AG09319 (cell line): Measurements from ENCODE around the gene CHST11.

Experiments used
- DNase-seq: peaks from one replicate; pipeline ENCODE4 v3.0.0-alpha.2; 2010; ENCODE audit warnings: low read depth; ENCODE audit errors: extremely low read depth
- TF ChIP-seq, protein P1 (sequence below): IDR thresholded peaks from 2 replicates; pipeline ENCODE4 v1.5.1; 2011; ENCODE audit warnings: low read depth, mild to moderate bottlenecking, inconsistent platforms, low read length, moderate library complexity

Gene CHST11

DNA sequence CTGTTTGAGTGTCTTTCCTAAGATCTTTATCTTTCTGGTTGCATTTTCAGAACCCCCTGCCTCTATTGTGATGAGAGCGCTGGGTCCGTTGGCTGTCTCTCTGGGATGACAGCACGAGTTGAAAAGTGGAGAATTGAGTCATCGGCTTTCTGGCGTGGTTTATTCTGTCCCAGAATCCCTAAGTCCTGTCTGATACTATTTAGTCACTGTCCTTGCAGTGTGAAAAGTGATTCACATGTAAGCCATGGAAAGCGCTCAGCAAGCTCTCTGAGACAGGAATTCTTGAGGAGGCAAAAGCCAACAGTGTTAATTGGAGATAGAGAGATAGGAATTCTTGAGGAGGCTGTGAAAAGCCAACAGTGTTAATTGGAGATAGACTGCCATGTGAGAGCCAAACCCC lies 121.7 kb downstream of the CHST11 start:
- TF ChIP-seq, protein P1, sequence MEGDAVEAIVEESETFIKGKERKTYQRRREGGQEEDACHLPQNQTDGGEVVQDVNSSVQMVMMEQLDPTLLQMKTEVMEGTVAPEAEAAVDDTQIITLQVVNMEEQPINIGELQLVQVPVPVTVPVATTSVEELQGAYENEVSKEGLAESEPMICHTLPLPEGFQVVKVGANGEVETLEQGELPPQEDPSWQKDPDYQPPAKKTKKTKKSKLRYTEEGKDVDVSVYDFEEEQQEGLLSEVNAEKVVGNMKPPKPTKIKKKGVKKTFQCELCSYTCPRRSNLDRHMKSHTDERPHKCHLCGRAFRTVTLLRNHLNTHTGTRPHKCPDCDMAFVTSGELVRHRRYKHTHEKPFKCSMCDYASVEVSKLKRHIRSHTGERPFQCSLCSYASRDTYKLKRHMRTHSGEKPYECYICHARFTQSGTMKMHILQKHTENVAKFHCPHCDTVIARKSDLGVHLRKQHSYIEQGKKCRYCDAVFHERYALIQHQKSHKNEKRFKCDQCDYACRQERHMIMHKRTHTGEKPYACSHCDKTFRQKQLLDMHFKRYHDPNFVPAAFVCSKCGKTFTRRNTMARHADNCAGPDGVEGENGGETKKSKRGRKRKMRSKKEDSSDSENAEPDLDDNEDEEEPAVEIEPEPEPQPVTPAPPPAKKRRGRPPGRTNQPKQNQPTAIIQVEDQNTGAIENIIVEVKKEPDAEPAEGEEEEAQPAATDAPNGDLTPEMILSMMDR = no peak
- no peak for DNase-seq

DNA sequence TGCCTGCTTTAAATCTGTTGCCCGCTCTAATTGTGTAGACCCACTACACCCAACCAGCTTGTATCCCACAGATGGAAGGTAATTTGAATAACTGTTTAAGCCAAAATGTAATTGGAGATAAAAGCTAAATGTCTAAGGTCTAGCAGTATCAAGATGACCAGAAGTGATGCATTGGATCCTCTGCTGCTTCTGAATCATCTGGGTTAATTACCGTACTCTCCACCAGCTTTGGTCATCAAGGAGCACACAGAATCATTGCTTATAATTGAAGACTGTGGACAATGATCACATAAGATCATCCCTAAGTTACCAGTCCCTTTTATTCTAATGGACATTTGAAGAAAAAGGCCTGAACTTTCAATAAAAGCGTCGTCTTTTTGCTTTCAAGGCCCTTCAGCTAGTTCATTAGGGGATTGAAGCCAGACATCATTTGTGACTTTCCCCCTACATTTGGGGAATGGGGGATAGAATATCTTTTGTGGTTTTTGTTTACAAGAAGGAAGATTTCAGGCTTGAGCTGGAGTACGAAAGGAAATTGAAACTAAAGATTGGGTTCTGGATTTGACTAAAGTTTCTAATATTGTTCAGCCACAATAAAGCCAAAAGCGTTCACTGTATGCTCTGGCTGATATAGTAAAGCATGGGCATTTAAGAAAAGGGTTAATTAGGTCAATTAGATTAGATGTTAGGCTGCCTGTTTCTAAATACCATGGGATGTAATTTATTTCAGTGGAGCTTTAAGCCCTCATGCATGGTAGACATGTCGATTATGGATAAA lies 123.2 kb downstream of the CHST11 start:
- TF ChIP-seq, protein P1 = no peak
- DNase-seq = no peak

DNA sequence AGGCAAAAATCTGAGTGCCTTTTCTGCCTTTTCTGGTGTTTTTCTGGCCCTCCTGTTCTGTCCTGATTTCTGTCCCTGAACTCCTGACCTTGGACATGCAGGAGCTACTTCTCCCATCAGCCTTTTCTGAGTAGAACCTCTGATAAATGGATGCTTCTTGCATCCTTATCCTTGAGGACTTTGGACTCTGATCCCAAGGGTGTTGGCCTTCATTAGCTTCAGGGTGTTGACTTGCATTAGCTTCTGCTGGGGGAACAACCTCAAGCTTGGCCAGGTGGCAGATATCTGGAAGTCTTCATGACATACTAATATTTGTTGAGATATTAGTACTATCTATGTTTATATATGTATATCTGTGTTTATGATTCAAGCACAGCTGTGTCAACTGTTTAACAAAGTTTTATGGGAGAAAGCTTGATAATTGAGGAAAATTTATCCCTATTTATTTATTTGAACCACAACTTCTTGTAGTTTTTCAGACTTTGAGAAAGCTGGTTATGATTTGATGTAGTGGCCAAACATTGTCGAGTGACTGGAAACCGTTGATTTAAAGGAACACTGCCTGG lies 124.3 kb downstream of the CHST11 start:
- TF ChIP-seq, protein P1 = no peak
- DNase-seq = no peak

DNA sequence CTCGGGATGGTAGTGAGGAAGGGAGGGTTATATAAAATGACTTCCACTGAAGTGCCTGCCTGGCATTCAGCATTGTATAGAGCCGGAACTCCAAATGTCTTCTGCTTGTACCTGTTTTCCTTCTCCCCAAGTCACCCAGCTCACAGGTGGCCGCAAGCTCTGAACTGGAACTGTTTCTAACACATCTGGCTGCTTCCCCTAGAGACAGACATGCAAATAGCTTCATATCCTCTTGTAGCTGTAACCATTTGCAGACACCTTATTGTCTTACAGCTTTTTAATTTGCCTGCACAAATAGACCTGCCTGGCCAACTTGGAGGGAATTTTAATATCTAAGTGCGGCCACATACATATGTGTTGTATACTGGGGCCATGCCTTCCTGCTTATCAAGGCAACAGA lies 126.0 kb downstream of the CHST11 start:
- TF ChIP-seq, protein P1 = no peak
- no peak for DNase-seq

DNA sequence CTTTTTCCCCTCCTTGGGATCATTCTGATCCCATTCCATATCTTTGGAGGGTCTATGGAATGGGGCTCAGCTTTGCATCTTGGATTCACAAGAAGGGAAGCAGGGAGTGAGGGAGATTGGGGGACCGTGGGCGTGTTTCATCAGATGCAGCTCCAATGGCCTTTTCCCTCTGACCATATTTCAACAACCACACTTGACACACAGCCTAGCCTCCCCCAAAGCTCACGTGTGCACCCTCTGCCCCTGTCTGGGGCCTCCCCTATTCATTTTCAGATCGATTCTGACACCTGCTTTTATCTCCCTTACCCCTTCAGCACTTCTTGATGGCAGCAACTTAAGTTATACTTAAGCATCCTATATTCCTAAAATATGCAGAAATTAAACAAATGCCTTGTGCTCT lies 126.6 kb downstream of the CHST11 start:
- DNase-seq = no peak
- TF ChIP-seq, protein P1 = no peak

DNA sequence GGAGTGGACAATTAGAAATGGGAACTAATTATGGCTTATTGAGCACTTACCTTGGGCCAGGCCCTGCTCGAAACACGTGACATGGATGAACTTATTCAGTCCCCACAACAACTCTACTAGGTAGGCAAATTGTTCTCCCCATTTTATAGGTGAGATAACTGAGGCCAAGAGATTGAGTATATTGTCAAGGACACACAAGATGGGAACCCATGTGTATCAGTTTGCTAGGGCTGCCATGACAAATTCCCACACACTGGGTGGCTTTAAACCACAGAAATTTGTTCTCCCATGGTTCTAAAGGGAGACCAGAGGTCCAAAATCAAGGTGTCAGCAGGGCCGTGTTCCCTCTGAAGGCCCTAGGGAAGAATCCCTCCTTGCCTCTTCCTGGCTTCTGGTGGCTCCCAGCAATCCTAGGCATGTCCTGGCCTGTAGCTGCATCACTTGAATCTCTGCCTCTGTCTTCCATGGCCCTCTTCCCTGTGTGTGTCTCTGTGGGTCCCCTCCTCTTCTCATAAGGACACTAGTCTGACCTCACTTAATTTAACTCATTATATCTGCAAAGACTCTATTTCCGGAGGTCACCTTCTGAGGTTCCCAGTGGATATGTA lies 128.8 kb downstream of the CHST11 start:
- no peak for DNase-seq
- TF ChIP-seq, protein P1 = no peak

DNA sequence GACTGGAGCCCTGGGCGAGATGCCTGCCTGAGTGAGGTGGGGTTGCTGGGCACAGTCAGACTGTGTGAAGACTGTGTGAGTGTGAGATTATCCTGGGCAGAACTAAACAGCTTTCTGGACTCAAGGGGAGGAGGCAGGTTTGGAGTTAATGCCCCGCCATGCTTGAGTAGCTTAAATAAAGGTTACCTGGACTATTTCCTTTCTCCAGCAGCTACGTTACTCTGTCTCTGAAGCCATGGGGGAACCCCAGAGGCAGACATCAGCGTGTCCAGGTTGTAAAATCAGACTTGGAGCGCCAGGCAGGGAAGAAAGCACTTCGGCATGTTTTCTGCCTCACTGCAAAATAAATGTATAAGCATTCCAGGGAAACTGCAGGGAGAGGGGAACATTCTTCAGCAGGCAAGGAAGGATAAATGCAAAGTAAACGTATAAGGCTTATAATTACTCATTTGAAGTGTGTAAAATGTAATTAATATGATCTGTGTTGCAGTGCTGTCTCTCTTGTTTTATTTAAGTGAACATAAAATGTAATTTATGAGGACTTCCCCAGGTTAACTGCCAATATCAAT lies 129.7 kb downstream of the CHST11 start:
- no peak for DNase-seq
- TF ChIP-seq, protein P1 = no peak
